Subcutaneous abdominal adipose tissue (tissue), 5 donors: ENCODE measurements around the gene PTPRM.

ENCODE experiments used
- H3K27ac ChIP-seq: one replicate; pipeline ENCODE4 v1.7.0; 2013; ENCODE audit warnings: low read depth, mild to moderate bottlenecking, inconsistent platforms, low read length, moderate library complexity
- H3K27me3 ChIP-seq, 5 donors: one replicate each; pipeline ENCODE4 v1.7.0; 2013; ENCODE audit warnings: low read length in 5 of 5, inconsistent platforms in 1 of 5; ENCODE audit not compliant: control insufficient read depth in 5 of 5, insufficient read depth in 4 of 5
- H3K36me3 ChIP-seq, 5 donors: one replicate each; pipeline ENCODE4 v1.7.0; 2013; ENCODE audit warnings: low read length in 5 of 5; ENCODE audit not compliant: control insufficient read depth in 5 of 5, insufficient read depth in 5 of 5
- H3K4me1 ChIP-seq, 5 donors: one replicate each; pipeline ENCODE4 v1.7.0; 2013; ENCODE audit warnings: low read length in 5 of 5, mild to moderate bottlenecking in 3 of 5, moderate library complexity in 1 of 5; ENCODE audit not compliant: control insufficient read depth in 5 of 5, insufficient read depth in 5 of 5
- H3K4me3 ChIP-seq, 5 donors: one replicate each; pipeline ENCODE4 v1.7.0; 2013; ENCODE audit warnings: low read length in 5 of 5, low read depth in 1 of 5
- H3K9ac ChIP-seq, 5 donors: one replicate each; pipeline ENCODE4 v1.7.0; 2013; ENCODE audit warnings: low read length in 5 of 5, mild to moderate bottlenecking in 4 of 5, moderate library complexity in 3 of 5
- H3K9me3 ChIP-seq, 5 donors: one replicate each; pipeline ENCODE4 v1.7.0; 2013; ENCODE audit warnings: low read length in 5 of 5; ENCODE audit not compliant: control insufficient read depth in 5 of 5
- donor health status: healthy.
- donor health status: healthy.
- donor health status: healthy.
- donor health status: healthy.
- donor health status: healthy.

PTPRM gene

GRCh38 chr18:7885865-7886264 lies 318.7 kb downstream of the PTPRM start:
- no peak overlapping the region for H3K4me3 ChIP-seq
- H3K27ac ChIP-seq, result no peak overlapping the region
- H3K4me1 ChIP-seq, result peaks cover 0 to 16% (median 8%) of the 10 kb centered on the region in 5 donors
- H3K9me3 ChIP-seq, result no peaks in the 10 kb centered on the region
- peaks cover 0 to 6% (median 0%) of the 10 kb centered on the region in 5 donors for H3K36me3 ChIP-seq
- H3K27me3 ChIP-seq, result no peaks in the 10 kb centered on the region
- H3K9ac ChIP-seq, result no peak overlapping the region

- peaks cover 0 to 6% (median 0%) of the 10 kb centered on the region in 5 donors for H3K36me3 ChIP-seq
- no peak overlapping the region for H3K27ac ChIP-seq
- H3K4me3 ChIP-seq, result no peak overlapping the region
- H3K27me3 ChIP-seq, result no peaks in the 10 kb centered on the region
- H3K4me1 ChIP-seq, result peaks cover 0 to 14% (median 8%) of the 10 kb centered on the region in 5 donors
- no peak overlapping the region for H3K9ac ChIP-seq
- H3K9me3 ChIP-seq, result no peaks in the 10 kb centered on the region
Observed at GRCh38 chr18:7886436-7886835, 319.3 kb downstream of the PTPRM start.

GRCh38 chr18:7889515-7889914 lies 322.4 kb downstream of the PTPRM start:
- Histone ChIP-seq H3K4me3 (no peak overlapping the region), H3K27ac (no peak overlapping the region), H3K9ac (no peak overlapping the region)

GRCh38 chr18:7890075-7890474 lies 323.0 kb downstream of the PTPRM start:
- no peaks in the 10 kb centered on the region for H3K9me3 ChIP-seq
- H3K36me3 ChIP-seq, result peaks cover 0 to 6% (median 0%) of the 10 kb centered on the region in 5 donors
- H3K27ac ChIP-seq, result no peak overlapping the region
- H3K4me1 ChIP-seq, result peaks cover 0 to 14% (median 7%) of the 10 kb centered on the region in 5 donors
- H3K4me3 ChIP-seq, result no peak overlapping the region
- H3K9ac ChIP-seq, result no peak overlapping the region
- no peaks in the 10 kb centered on the region for H3K27me3 ChIP-seq

More at GRCh38 chr18:7889515-7889914, 322.4 kb downstream of the PTPRM start:
- H3K27me3 ChIP-seq, result no peaks in the 10 kb centered on the region
- H3K36me3 ChIP-seq, result peaks cover 0 to 6% (median 0%) of the 10 kb centered on the region in 5 donors
- peaks cover 0 to 14% (median 10%) of the 10 kb centered on the region in 5 donors for H3K4me1 ChIP-seq
- H3K9me3 ChIP-seq, result no peaks in the 10 kb centered on the region

- no peaks in the 10 kb centered on the region for H3K9me3 ChIP-seq
- H3K27me3 ChIP-seq, result no peaks in the 10 kb centered on the region
- peaks cover 0 to 6% (median 0%) of the 10 kb centered on the region in 5 donors for H3K36me3 ChIP-seq
- H3K4me3 ChIP-seq, result no peak overlapping the region
- no peak overlapping the region for H3K9ac ChIP-seq
- H3K27ac ChIP-seq, result no peak overlapping the region
- H3K4me1 ChIP-seq, result peaks cover 0 to 34% (median 25%) of the 10 kb centered on the region in 5 donors
Observed at GRCh38 chr18:7892556-7892955, 325.4 kb downstream of the PTPRM start.

- Histone ChIP-seq H3K27ac (no peak overlapping the region), H3K9ac (no peak overlapping the region), H3K4me1 (peaks cover 0 to 47% (median 41%) of the 10 kb centered on the region in 5 donors), H3K4me3 (no peak overlapping the region), H3K9me3 (no peaks in the 10 kb centered on the region), H3K27me3 (no peaks in the 10 kb centered on the region), H3K36me3 (no peaks in the 10 kb centered on the region)
Observed at GRCh38 chr18:7894592-7894991, 327.5 kb downstream of the PTPRM start.

GRCh38 chr18:7895346-7895745 lies 328.2 kb downstream of the PTPRM start:
- Histone ChIP-seq H3K4me3 (no peak overlapping the region), H3K36me3 (no peaks in the 10 kb centered on the region), H3K9ac (no peak overlapping the region), H3K27me3 (no peaks in the 10 kb centered on the region), H3K9me3 (no peaks in the 10 kb centered on the region), H3K27ac (no peak overlapping the region), H3K4me1 (peaks cover 0 to 41% (median 37%) of the 10 kb centered on the region in 5 donors)

GRCh38 chr18:7896161-7896560 lies 329.0 kb downstream of the PTPRM start:
- Histone ChIP-seq H3K4me1 (peaks cover 0 to 44% (median 41%) of the 10 kb centered on the region in 5 donors), H3K27ac (no peak overlapping the region), H3K9me3 (no peaks in the 10 kb centered on the region), H3K36me3 (no peaks in the 10 kb centered on the region), H3K27me3 (no peaks in the 10 kb centered on the region), H3K9ac (no peak overlapping the region), H3K4me3 (no peak overlapping the region)

- Histone ChIP-seq H3K36me3 (no peaks in the 10 kb centered on the region), H3K4me3 (peak overlapping the region in 1 of 5 donors; percentile 11), H3K27me3 (no peaks in the 10 kb centered on the region), H3K27ac (peak overlapping the region; percentile 70), H3K9ac (peak overlapping the region in 3 of 5 donors; percentile 21 to 39 (median 38)), H3K9me3 (no peaks in the 10 kb centered on the region), H3K4me1 (peaks cover 0 to 51% (median 40%) of the 10 kb centered on the region in 5 donors)
Observed at GRCh38 chr18:7896805-7897518, 329.8 kb downstream of the PTPRM start.

GRCh38 chr18:7898181-7898580 lies 331.1 kb downstream of the PTPRM start:
- H3K27me3 ChIP-seq, result no peaks in the 10 kb centered on the region
- no peak overlapping the region for H3K4me3 ChIP-seq
- no peaks in the 10 kb centered on the region for H3K9me3 ChIP-seq
- H3K4me1 ChIP-seq, result peaks cover 0 to 58% (median 43%) of the 10 kb centered on the region in 5 donors
- H3K27ac ChIP-seq, result peak overlapping the region; percentile 40
- H3K36me3 ChIP-seq, result no peaks in the 10 kb centered on the region
- no peak overlapping the region for H3K9ac ChIP-seq
